HepG2 (cell line): Measurements from ENCODE around the gene MRPS5. TPM values are rescaled to one million over a fixed set of nuclear protein-coding genes. Genes with fewer than 3 reads are reported as not detected.

Experiments
- IKZF4 ChIP-seq: sonication (generic); formaldehyde crosslinking; IDR thresholded peaks from 2 replicates; pipeline ENCODE4 v1.5.1; 2020; ENCODE audit warnings: borderline replicate concordance, mild to moderate bottlenecking, low read depth, missing genetic modification reagents; ENCODE audit errors: not compliant biosample characterization
- NAIF1 ChIP-seq: sonication (generic); formaldehyde crosslinking; IDR thresholded peaks from 2 replicates; pipeline ENCODE4 v1.5.0; 2020; ENCODE audit warnings: mild to moderate bottlenecking, missing genetic modification reagents, borderline replicate concordance
- NCOA2 ChIP-seq: sonication (generic); formaldehyde crosslinking; IDR thresholded peaks from 2 replicates; pipeline ENCODE4 v1.8.0; 2022; ENCODE audit warnings: inconsistent platforms
- NONO ChIP-seq, 2 experiments: fragments of 450-650 bp in 1 of 2; sonication (generic) in 1 of 2; formaldehyde crosslinking in 1 of 2; IDR thresholded peaks in 1 of 2; conservative IDR thresholded peaks in 1 of 2; 2 replicates each; pipeline versions ENCODE4 v1.6.1 to v1.8.0; 2017 to 2022; ENCODE audit warnings: mild to moderate bottlenecking in 1 of 2, missing genetic modification reagents in 1 of 2, moderate library complexity in 1 of 2
- PRDM15 ChIP-seq: sonication (generic); formaldehyde crosslinking; IDR thresholded peaks from 2 replicates; pipeline ENCODE4 v1.4.0; 2020; ENCODE audit warnings: missing genetic modification reagents
- RELA ChIP-seq: sonication (generic); formaldehyde crosslinking; IDR thresholded peaks from 2 replicates; pipeline ENCODE4 v1.4.0; 2020; ENCODE audit warnings: missing genetic modification reagents
- XRCC5 ChIP-seq: fragments of 200-400 bp; formaldehyde crosslinking; optimal IDR thresholded peaks from 2 replicates; pipeline ENCODE3; 2017; ENCODE audit warnings: mild to moderate bottlenecking, low read length
- ZBTB3 ChIP-seq: sonication (generic); formaldehyde crosslinking; IDR thresholded peaks from 2 replicates; pipeline ENCODE4 v1.4.0; 2020; ENCODE audit warnings: low read depth, mild to moderate bottlenecking, moderate library complexity, missing genetic modification reagents, borderline replicate concordance
- ZBTB4 ChIP-seq: sonication (generic); formaldehyde crosslinking; IDR thresholded peaks from 2 replicates; pipeline ENCODE4 v1.4.0; 2020; ENCODE audit warnings: missing genetic modification reagents, mild to moderate bottlenecking, borderline replicate concordance
- ZNF335 ChIP-seq: sonication (generic); formaldehyde crosslinking; IDR thresholded peaks from 2 replicates; pipeline ENCODE4 v1.4.0; 2020; ENCODE audit warnings: missing genetic modification reagents
- ZNF496 ChIP-seq: sonication (generic); formaldehyde crosslinking; IDR thresholded peaks from 2 replicates; pipeline ENCODE4 v1.8.1; 2023; ENCODE audit warnings: mild to moderate bottlenecking, moderate library complexity, missing genetic modification reagents; ENCODE audit not compliant: insufficient replicate concordance
- ZNF567 ChIP-seq: sonication (generic); formaldehyde crosslinking; IDR thresholded peaks from 2 replicates; pipeline ENCODE4 v1.8.1; 2023; ENCODE audit warnings: mild to moderate bottlenecking, missing genetic modification reagents, borderline replicate concordance
- ZNF580 ChIP-seq: IDR thresholded peaks from 2 replicates; pipeline ENCODE4 v1.6.1; 2016; ENCODE audit warnings: low read depth, borderline replicate concordance
- ZNF691 ChIP-seq: sonication (generic); formaldehyde crosslinking; IDR thresholded peaks from 2 replicates; pipeline ENCODE4 v1.4.0; 2020; ENCODE audit warnings: missing genetic modification reagents, low read depth, mild to moderate bottlenecking, borderline replicate concordance
- polyA plus RNA-seq, 8 experiments: library from polyadenylated mRNA; depleted of rRNA in 3 of 8; stranded (reverse) in 7 of 8; unstranded in 1 of 8; fragments of >200 nt; fragmentation: Illumina TruSeq in 4 of 8; extraction: Trizol in 4 of 8; gene quantifications; 2 replicates each; pipeline versions ENCODE4 v1.2.1 to v1.2.3, GENCODE V29; 2011 to 2016; ENCODE audit warnings: low read depth in 4 of 8, missing spikeins in 1 of 8, mixed read lengths in 1 of 8; ENCODE audit not compliant: insufficient read depth in 1 of 8
- total RNA-seq, 5 experiments: library from RNA; depleted of rRNA; stranded (reverse); fragments of >200 nt; fragmentation: Illumina TruSeq; extraction: Trizol; gene quantifications; 2 replicates each; pipeline ENCODE4 v1.2.3, GENCODE V29; 2016; ENCODE audit warnings: low read depth in 1 of 5

Gene MRPS5
- total and polyA plus RNA-seq, 2 of the 13 experiments (the other 11 are each of a cell fraction or from before 2014, with no cell fraction given): 98.8 to 134 TPM

- TF ChIP-seq IKZF4 (no peak), ZNF691 (CRISPR knock-in tag) (peak; percentile 69; the same call in 1 of the 2 replicates), PRDM15 (CRISPR knock-in tag) (no peak), NAIF1 (CRISPR knock-in tag) (peak; percentile 78; the same call in 1 of the 2 replicates), ZNF496 (CRISPR knock-in tag) (no peak), XRCC5 (peak; percentile 72), ZNF567 (CRISPR knock-in tag) (peak; percentile 88), ZNF335 (CRISPR knock-in tag) (peak; percentile 98), NCOA2 (CRISPR knock-in tag) (no peak; the same call in none of the 2 replicates), ZBTB4 (peak; percentile 94; the same call in 1 of the 2 replicates), ZNF580 (CRISPR knock-in tag) (peak; percentile 87; the same call in 1 of the 2 replicates), ZBTB3 (CRISPR knock-in tag) (peak; percentile 92; the same call in 1 of the 2 replicates), NONO (IDR thresholded peaks at IDR 0.05) (no peak), NONO (CRISPR knock-in tag; conservative IDR thresholded peaks at IDR 0.05) (peak; percentile 95), RELA (0 out of 2 replicates have a peak, but pooled peaks have one; percentile 21)
Measured at GRCh38 chr2:95165371-95166064, 43.9 kb upstream of the MRPS5 start, which contains the start of gene ZNF2 (continued).
